HG02763 (cell line): Measurements from ENCODE around the gene TRIM64.
"Not testable (repeated sequence)": the region's sequence is repeated elsewhere in the genome, so short reads cannot be mapped to it uniquely, and the experiment has no call there.

ENCODE experiments used
- ATAC-seq: cut with Tn5 transposase; IDR thresholded peaks from one replicate; pipeline ENCODE4 v1.9.1; 2021; ENCODE audit warnings: mild to moderate bottlenecking, moderate library complexity; ENCODE audit not compliant: unreplicated experiment

Gene TRIM64

GRCh38 chr11:89965737-89966136 lies at the start of gene TRIM64:
Gene TRIM64 (plus strand): TSS chr11:89966037. CDS start chr11:89968504, 2,467 bp downstream.
- ATAC-seq = not testable (repeated sequence)

- no peak for ATAC-seq
These were observed 43.6 kb upstream of the TRIM64 start, which contains the start of gene TRIM49D1 for GRCh38 chr11:89922195-89922660. Gene TRIM49D1 (minus strand): TSS chr11:89922245. CDS start chr11:89917710, 4,535 bp downstream.

- ATAC-seq = not testable (repeated sequence)
These were observed 42.1 kb upstream of the TRIM64 start, which contains the start of gene TRIM49D2 for GRCh38 chr11:89923764-89924163. Gene TRIM49D2 (plus strand): TSS chr11:89924064. CDS start chr11:89926762, 2,698 bp downstream.

- not testable (repeated sequence) for ATAC-seq
These were observed 5.0 kb upstream of the TRIM64 start for GRCh38 chr11:89960833-89961232.
